Liver (tissue), 9 donors: ENCODE results near the gene CDC42BPB. TPM values are rescaled to one million over a fixed set of nuclear protein-coding genes. Genes with fewer than 3 reads are reported as not detected.

Experiments used
- DNase-seq: peaks from one replicate; pipeline ENCODE4 v3.0.0-alpha.2; 2017; ENCODE audit warnings: low spot score
- H3K27ac ChIP-seq, 2 donors: one replicate each; pipeline ENCODE4 v1.7.0; 2013; ENCODE audit warnings: inconsistent platforms in 2 of 2, low read length in 2 of 2, control low read depth in 1 of 2, low read depth in 1 of 2, mild to moderate bottlenecking in 1 of 2
- H3K27me3 ChIP-seq, 4 donors: one replicate each; pipeline versions ENCODE4 v1.6.1 to v1.7.0; 2013; ENCODE audit warnings: low read length in 3 of 4, inconsistent platforms in 1 of 4, mild to moderate bottlenecking in 1 of 4, moderate library complexity in 1 of 4; ENCODE audit not compliant: control insufficient read depth in 4 of 4, insufficient read depth in 4 of 4
- H3K36me3 ChIP-seq, 4 donors: one replicate each; pipeline versions ENCODE4 v1.6.1 to v1.7.0; 2013; ENCODE audit warnings: low read length in 3 of 4, mild to moderate bottlenecking in 3 of 4, low read depth in 1 of 4, moderate library complexity in 1 of 4; ENCODE audit not compliant: control insufficient read depth in 4 of 4, insufficient read depth in 3 of 4
- H3K4me1 ChIP-seq, 4 donors: one replicate each; pipeline versions ENCODE4 v1.6.1 to v1.7.0; 2013; ENCODE audit warnings: low read length in 3 of 4, mild to moderate bottlenecking in 3 of 4, moderate library complexity in 1 of 4; ENCODE audit not compliant: control insufficient read depth in 4 of 4, insufficient read depth in 4 of 4
- H3K4me3 ChIP-seq, 3 donors: one replicate each; pipeline versions ENCODE4 v1.6.1 to v1.7.0; 2013; ENCODE audit warnings: low read length in 3 of 3, control low read depth in 1 of 3, low read depth in 1 of 3, mild to moderate bottlenecking in 1 of 3
- H3K9ac ChIP-seq, 2 donors: one replicate each; pipeline ENCODE4 v1.7.0; 2013; ENCODE audit warnings: low read length in 2 of 2, mild to moderate bottlenecking in 2 of 2, moderate library complexity in 2 of 2, control low read depth in 1 of 2, low read depth in 1 of 2
- H3K9me3 ChIP-seq, 4 donors: one replicate each; pipeline versions ENCODE4 v1.6.1 to v1.7.0; 2013; ENCODE audit warnings: low read length in 3 of 4; ENCODE audit not compliant: control insufficient read depth in 4 of 4
- ATF3 ChIP-seq: IDR thresholded peaks from 2 replicates; pipeline ENCODE4 v1.6.1; 2016; ENCODE audit warnings: antibody characterized with exemption
- EGR1 ChIP-seq, 2 donors: IDR thresholded peaks; 2 replicates each; pipeline ENCODE4 v1.6.1; 2016 to 2018; ENCODE audit warnings: antibody characterized with exemption in 2 of 2, low read depth in 2 of 2
- FOXA1 ChIP-seq: IDR thresholded peaks from 2 replicates; pipeline ENCODE4 v1.6.1; 2016; ENCODE audit warnings: antibody characterized with exemption
- FOXA2 ChIP-seq: IDR thresholded peaks from 2 replicates; pipeline ENCODE4 v1.6.1; 2016; ENCODE audit warnings: antibody characterized with exemption
- GABPA ChIP-seq, 2 donors: IDR thresholded peaks in 1 of 2; conservative IDR thresholded peaks in 1 of 2; 2 replicates each; pipeline ENCODE4 v1.6.1; 2016; ENCODE audit warnings: antibody characterized with exemption in 2 of 2, mild to moderate bottlenecking in 1 of 2, moderate library complexity in 1 of 2
- HNF4A ChIP-seq, 2 donors: conservative IDR thresholded peaks; 2 replicates each; pipeline ENCODE4 v1.6.1; 2016; ENCODE audit warnings: antibody characterized with exemption in 2 of 2, mild to moderate bottlenecking in 2 of 2
- HNF4G ChIP-seq: IDR thresholded peaks from 2 replicates; pipeline ENCODE4 v1.6.1; 2016; ENCODE audit warnings: antibody characterized with exemption
- JUND ChIP-seq, 2 donors: IDR thresholded peaks; 2 replicates each; pipeline ENCODE4 v1.6.1; 2016; ENCODE audit warnings: antibody characterized with exemption in 2 of 2
- NR2F2 ChIP-seq: IDR thresholded peaks from 2 replicates; pipeline ENCODE4 v1.6.1; 2016; ENCODE audit warnings: antibody characterized with exemption
- RAD21 ChIP-seq, 2 donors: IDR thresholded peaks; 2 replicates each; pipeline ENCODE4 v1.6.1; 2016; ENCODE audit warnings: antibody characterized with exemption in 2 of 2, mild to moderate bottlenecking in 2 of 2
- REST ChIP-seq: IDR thresholded peaks from 2 replicates; pipeline ENCODE4 v1.6.1; 2016; ENCODE audit warnings: antibody characterized with exemption, mild to moderate bottlenecking
- RXRA ChIP-seq, 2 donors: IDR thresholded peaks; 2 replicates each; pipeline ENCODE4 v1.6.1; 2017 to 2018; ENCODE audit warnings: antibody characterized with exemption in 2 of 2, mild to moderate bottlenecking in 1 of 2
- SP1 ChIP-seq: IDR thresholded peaks from 2 replicates; pipeline ENCODE4 v1.6.1; 2018; ENCODE audit warnings: antibody characterized with exemption, mild to moderate bottlenecking
- TAF1 ChIP-seq: conservative IDR thresholded peaks from 2 replicates; pipeline ENCODE4 v1.6.1; 2016; ENCODE audit warnings: antibody characterized with exemption, mild to moderate bottlenecking
- YY1 ChIP-seq: IDR thresholded peaks from 2 replicates; pipeline ENCODE4 v1.6.1; 2016; ENCODE audit warnings: antibody characterized with exemption, mild to moderate bottlenecking
- ZBTB33 ChIP-seq: IDR thresholded peaks from 2 replicates; pipeline ENCODE4 v1.6.1; 2016; ENCODE audit warnings: antibody characterized with exemption
- WGBS: extraction: QIAGEN DNeasy Blood & Tissue Kit; methylation state at CpG from one replicate; pipeline ENCODE4 v1.1.7; 2013; 5-methylcytosine and 5-hydroxymethylcytosine counted together
- polyA plus RNA-seq, 2 donors: library from polyadenylated mRNA; stranded (reverse) in 1 of 2; unstranded in 1 of 2; fragments of 200-250 nt in 1 of 2; fragments of >200 nt in 1 of 2; fragmentation: Nextera tagmentation in 1 of 2; extraction: Ambion mirVana in 1 of 2; gene quantifications; one replicate each; pipeline versions ENCODE4 v1.2.1 to v1.2.3, GENCODE V29; 2013 to 2015
- total RNA-seq, 2 donors: library from RNA; depleted of rRNA; stranded (reverse); fragments of >200 nt; gene quantifications; one replicate each; pipeline ENCODE4 v1.2.3, GENCODE V29; 2014
- TF ChIP-seq, protein P1 (sequence below): fragments of 150-350 bp; IDR thresholded peaks from 2 replicates; pipeline ENCODE4 v1.5.1; 2017; ENCODE audit warnings: improper control_type of control experiment, low read depth, low read length; ENCODE audit not compliant: missing input control
- donor health status: healthy.
- donor health status: healthy.
- donor health status: healthy.
- donor health status: healthy.
- donor health status: healthy.

Gene CDC42BPB
- total and polyA plus RNA-seq, 4 donors: 4.1 to 78.7 (median 29.7) TPM

- no peak overlapping the region for H3K9ac ChIP-seq
- peaks cover 3 to 18% (median 13%) of the 10 kb centered on the region in 4 donors for H3K4me1 ChIP-seq
- H3K27me3 ChIP-seq: no peaks in the 10 kb centered on the region
- no peak overlapping the region for H3K4me3 ChIP-seq
- TF ChIP-seq, protein P1, sequence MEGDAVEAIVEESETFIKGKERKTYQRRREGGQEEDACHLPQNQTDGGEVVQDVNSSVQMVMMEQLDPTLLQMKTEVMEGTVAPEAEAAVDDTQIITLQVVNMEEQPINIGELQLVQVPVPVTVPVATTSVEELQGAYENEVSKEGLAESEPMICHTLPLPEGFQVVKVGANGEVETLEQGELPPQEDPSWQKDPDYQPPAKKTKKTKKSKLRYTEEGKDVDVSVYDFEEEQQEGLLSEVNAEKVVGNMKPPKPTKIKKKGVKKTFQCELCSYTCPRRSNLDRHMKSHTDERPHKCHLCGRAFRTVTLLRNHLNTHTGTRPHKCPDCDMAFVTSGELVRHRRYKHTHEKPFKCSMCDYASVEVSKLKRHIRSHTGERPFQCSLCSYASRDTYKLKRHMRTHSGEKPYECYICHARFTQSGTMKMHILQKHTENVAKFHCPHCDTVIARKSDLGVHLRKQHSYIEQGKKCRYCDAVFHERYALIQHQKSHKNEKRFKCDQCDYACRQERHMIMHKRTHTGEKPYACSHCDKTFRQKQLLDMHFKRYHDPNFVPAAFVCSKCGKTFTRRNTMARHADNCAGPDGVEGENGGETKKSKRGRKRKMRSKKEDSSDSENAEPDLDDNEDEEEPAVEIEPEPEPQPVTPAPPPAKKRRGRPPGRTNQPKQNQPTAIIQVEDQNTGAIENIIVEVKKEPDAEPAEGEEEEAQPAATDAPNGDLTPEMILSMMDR: no peak
- no peak for TF ChIP-seq FOXA2
- no peak for TF ChIP-seq NR2F2
- no peak for TF ChIP-seq ZBTB33
- TF ChIP-seq RXRA (IDR thresholded peaks at IDR 0.05): no peak
- TF ChIP-seq FOXA1: no peak
- no peak for TF ChIP-seq HNF4G
- no peak for TF ChIP-seq TAF1
- no peak for TF ChIP-seq EGR1 (IDR thresholded peaks at IDR 0.05; ENCODE audit: low read depth in 2 of 2)
- TF ChIP-seq GABPA (IDR thresholded peaks at IDR 0.05 in 1 of 2, conservative IDR thresholded peaks at IDR 0.05 in 1 of 2): no peak
- TF ChIP-seq REST: no peak
- no peak for TF ChIP-seq RAD21 (IDR thresholded peaks at IDR 0.05)
- TF ChIP-seq JUND (IDR thresholded peaks at IDR 0.05): no peak
- no peak for TF ChIP-seq HNF4A (conservative IDR thresholded peaks at IDR 0.05)
- peaks cover 17 to 65% (median 34%) of the 10 kb centered on the region in 4 donors for H3K36me3 ChIP-seq
- WGBS: 96% methylated on average over 15 of the region's 15 CpGs
- no peaks in the 10 kb centered on the region for H3K9me3 ChIP-seq
- H3K27ac ChIP-seq: no peak overlapping the region
- no peak for DNase-seq
Observed at GRCh38 chr14:102943979-102944378, 113.4 kb downstream of the CDC42BPB start.

GRCh38 chr14:102943454-102943853, 113.9 kb downstream of the CDC42BPB start:
- no peak overlapping the region for H3K9ac ChIP-seq
- H3K4me1 ChIP-seq: peaks cover 3 to 18% (median 13%) of the 10 kb centered on the region in 4 donors
- no peaks in the 10 kb centered on the region for H3K9me3 ChIP-seq
- no peaks in the 10 kb centered on the region for H3K27me3 ChIP-seq
- H3K36me3 ChIP-seq: peaks cover 14 to 62% (median 32%) of the 10 kb centered on the region in 4 donors
- 93% methylated on average over 16 of the region's 16 CpGs for WGBS
- DNase-seq: no peak
- H3K27ac ChIP-seq: no peak overlapping the region
- H3K4me3 ChIP-seq: no peak overlapping the region
- TF ChIP-seq RXRA (IDR thresholded peaks at IDR 0.05): no peak
- TF ChIP-seq ATF3: no peak
- no peak for TF ChIP-seq EGR1 (IDR thresholded peaks at IDR 0.05; ENCODE audit: low read depth in 2 of 2)
- no peak for TF ChIP-seq ZBTB33
- no peak for TF ChIP-seq SP1
- TF ChIP-seq YY1: no peak
- no peak for TF ChIP-seq REST
- no peak for TF ChIP-seq HNF4G
- no peak for TF ChIP-seq NR2F2
